SU-DHL-6 (cell line): Measurements from ENCODE around the gene MLLT10.

Experiments
- CTCF ChIP-seq: fragments of 200-600 bp; sonication (generic); IDR thresholded peaks from one replicate; pipeline ENCODE4 v1.5.1; 2017; ENCODE audit warnings: antibody characterized with exemption, mild to moderate bottlenecking, low read length, moderate library complexity; ENCODE audit not compliant: insufficient read depth, poor library complexity, severe bottlenecking
- EZH2phosphoT487 ChIP-seq: fragments of 200-600 bp; sonication (generic), shearing (Covaris generic); conservative IDR thresholded peaks from 2 replicates; pipeline ENCODE4 v1.6.1; 2018; ENCODE audit warnings: mild to moderate bottlenecking, antibody characterized with exemption, low read length, moderate library complexity, mixed read lengths

DNA sequence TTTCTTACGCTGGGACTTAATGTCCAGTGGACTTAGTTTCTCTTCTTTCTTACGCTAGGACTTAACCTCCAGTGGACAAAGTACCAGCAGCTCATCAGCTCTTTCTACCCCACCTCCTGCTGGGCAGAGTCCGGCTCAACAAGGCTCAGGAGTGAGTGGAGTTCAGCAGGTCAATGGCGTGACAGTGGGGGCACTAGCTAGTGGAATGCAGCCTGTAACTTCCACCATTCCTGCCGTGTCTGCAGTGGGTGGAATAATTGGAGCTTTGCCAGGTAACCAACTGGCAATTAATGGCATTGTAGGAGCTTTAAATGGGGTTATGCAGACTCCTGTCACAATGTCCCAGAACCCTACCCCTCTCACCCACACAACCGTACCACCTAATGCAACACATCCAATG is 199.7 kb downstream of the MLLT10 start:
- no peak for TF ChIP-seq CTCF
- TF ChIP-seq EZH2phosphoT487: no peak
